ENCODE data around the gene CABP2. TPM values are rescaled to one million over a fixed set of nuclear protein-coding genes. Genes with fewer than 3 reads are reported as not detected.

Gene CABP2
- total and polyA plus RNA-seq, 2 donors from 2014 or later = not detected

DNA sequence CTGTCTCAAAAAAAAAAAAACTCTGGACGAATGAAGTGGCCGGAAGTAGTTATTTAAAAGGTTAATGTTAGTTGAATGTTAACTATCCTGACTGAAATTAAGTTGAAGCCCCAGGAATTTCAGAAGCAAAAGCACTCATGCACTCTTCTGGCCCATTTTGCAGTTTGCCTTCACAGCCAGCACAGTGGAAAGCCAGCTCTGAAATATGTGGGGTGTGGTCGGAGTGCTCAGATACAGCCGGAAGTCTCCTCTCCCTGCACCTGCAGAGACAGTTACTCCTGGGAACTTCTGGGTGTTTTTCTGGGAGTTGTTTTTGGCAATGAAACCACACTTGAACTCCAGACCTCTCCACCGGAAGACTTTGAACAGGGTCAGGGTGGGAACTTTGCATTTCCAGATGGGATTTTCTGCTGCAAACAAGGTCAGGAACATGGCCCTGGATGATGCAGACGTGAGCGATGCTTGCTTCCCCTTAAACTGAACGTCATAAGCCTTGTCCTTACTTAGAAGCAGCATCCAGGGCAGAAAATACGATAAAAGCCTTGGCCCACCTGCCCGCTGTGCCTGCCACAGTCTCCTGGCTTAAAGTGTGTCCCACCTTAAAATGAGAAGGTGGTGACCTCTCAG is 21.5 kb upstream of the CABP2 start:
- Histone ChIP-seq H3K9ac (ENCODE audit: low read length in 3 of 3) (peak overlapping the region in 1 of 3 donors; percentile 22), H3K27me3 (ENCODE audit: control insufficient read depth, insufficient read depth, low read length) (no peaks in the 10 kb centered on the region), H3K4me1 (ENCODE audit: control insufficient read depth in 2 of 3, insufficient read depth in 2 of 3, low read depth in 1 of 3, low read length in 3 of 3) (peaks cover 0 to 19% (median 11%) of the 10 kb centered on the region in 3 donors), H3K36me3 (ENCODE audit: control insufficient read depth in 2 of 3, insufficient read depth in 3 of 3, low read length in 3 of 3) (no peaks in the 10 kb centered on the region), H3K4me3 (ENCODE audit: low read length in 3 of 3) (peak overlapping the region in 2 of 3 donors; percentile 49 to 57), H3K9me3 (ENCODE audit: control insufficient read depth in 2 of 3, insufficient read depth in 1 of 3, low read length in 3 of 3) (no peaks in the 10 kb centered on the region), H3K27ac (ENCODE audit: low read depth in 2 of 2, low read length in 2 of 2) (peak overlapping the region; percentile 78 to 86)
- DNase-seq = peak in 2 of 5 donors; percentile 47 to 50
- intact Hi-C loops (cut with DNase I) = no loop called here
- TF ChIP-seq CTCF (IDR thresholded peaks at IDR 0.05; ENCODE audit: borderline replicate concordance, extremely low read depth, insufficient read depth) = no peak
- no peak for FAIRE-seq

DNA sequence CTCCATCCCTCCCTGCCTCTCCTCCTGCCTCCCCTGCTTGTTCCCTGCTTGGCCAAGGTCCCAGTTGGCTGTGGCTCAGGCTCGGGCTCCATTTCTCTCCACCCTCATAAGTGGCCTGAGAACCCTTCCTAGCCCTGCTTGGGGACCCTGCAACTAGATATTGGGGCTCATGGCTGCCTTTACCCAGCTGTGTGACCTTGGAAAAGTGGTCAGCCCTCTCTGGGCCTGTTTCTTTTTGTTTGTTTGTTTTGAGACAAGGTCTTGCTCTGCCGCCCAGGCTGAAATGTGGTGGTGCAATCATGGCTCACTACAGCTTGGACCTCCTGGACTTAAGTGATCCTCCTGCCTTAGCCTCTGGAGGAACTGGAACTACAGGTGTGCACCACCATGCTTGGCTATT is 20.3 kb upstream of the CABP2 start:
- intact Hi-C loops (cut with DNase I) = no loop called here
- Histone ChIP-seq H3K4me1 (ENCODE audit: control insufficient read depth in 2 of 3, insufficient read depth in 2 of 3, low read depth in 1 of 3, low read length in 3 of 3) (peaks cover 0 to 19% (median 11%) of the 10 kb centered on the region in 3 donors), H3K27me3 (ENCODE audit: control insufficient read depth, insufficient read depth, low read length) (no peaks in the 10 kb centered on the region), H3K27ac (ENCODE audit: low read depth in 2 of 2, low read length in 2 of 2) (no peak overlapping the region), H3K9me3 (ENCODE audit: control insufficient read depth in 2 of 3, insufficient read depth in 1 of 3, low read length in 3 of 3) (no peaks in the 10 kb centered on the region), H3K9ac (ENCODE audit: low read length in 3 of 3) (no peak overlapping the region), H3K36me3 (ENCODE audit: control insufficient read depth in 2 of 3, insufficient read depth in 3 of 3, low read length in 3 of 3) (no peaks in the 10 kb centered on the region), H3K4me3 (ENCODE audit: low read length in 3 of 3) (no peak overlapping the region)
- no peak for TF ChIP-seq CTCF (IDR thresholded peaks at IDR 0.05; ENCODE audit: borderline replicate concordance, extremely low read depth, insufficient read depth)
- FAIRE-seq = no peak
- no peak for DNase-seq

- H3K27ac ChIP-seq (ENCODE audit: low read depth in 2 of 2, low read length in 2 of 2) = no peak overlapping the region
- H3K9ac ChIP-seq (ENCODE audit: low read length in 3 of 3) = no peak overlapping the region
- no peak for DNase-seq
- H3K4me1 ChIP-seq (ENCODE audit: control insufficient read depth in 2 of 3, insufficient read depth in 2 of 3, low read depth in 1 of 3, low read length in 3 of 3) = peaks cover 0 to 19% (median 11%) of the 10 kb centered on the region in 3 donors
- no peak for TF ChIP-seq CTCF (IDR thresholded peaks at IDR 0.05; ENCODE audit: borderline replicate concordance, extremely low read depth, insufficient read depth)
- H3K27me3 ChIP-seq (ENCODE audit: control insufficient read depth, insufficient read depth, low read length) = no peaks in the 10 kb centered on the region
- intact Hi-C loops (cut with DNase I) = no loop called here
- no peak for FAIRE-seq
- no peak overlapping the region for H3K4me3 ChIP-seq (ENCODE audit: low read length in 3 of 3)
- H3K36me3 ChIP-seq (ENCODE audit: control insufficient read depth in 2 of 3, insufficient read depth in 3 of 3, low read length in 3 of 3) = no peaks in the 10 kb centered on the region
- H3K9me3 ChIP-seq (ENCODE audit: control insufficient read depth in 2 of 3, insufficient read depth in 1 of 3, low read length in 3 of 3) = no peaks in the 10 kb centered on the region
Observed at GRCh38 chr11:67542971-67543370, 19.7 kb upstream of the CABP2 start.

DNA sequence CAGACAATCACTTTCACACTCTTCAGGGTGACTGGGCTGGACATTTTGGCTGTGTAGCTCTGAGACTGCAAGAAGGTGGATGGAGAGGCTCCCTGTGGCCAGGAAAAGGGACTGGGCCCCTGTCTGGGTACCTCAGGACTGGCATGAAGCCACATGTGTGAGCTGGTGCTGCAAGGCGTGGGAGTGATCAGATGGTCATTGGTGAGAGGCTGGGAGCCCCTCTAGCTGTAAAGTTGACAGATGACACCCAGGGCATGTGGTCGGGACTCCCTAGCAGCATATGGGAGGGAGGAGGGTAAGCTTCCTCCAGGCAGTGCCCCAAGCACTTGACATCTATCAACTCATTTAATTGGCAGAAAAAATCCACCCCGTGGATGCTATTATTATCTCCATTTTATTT is 18.9 kb upstream of the CABP2 start:
- no peaks in the 10 kb centered on the region for H3K9me3 ChIP-seq (ENCODE audit: control insufficient read depth in 2 of 3, insufficient read depth in 1 of 3, low read length in 3 of 3)
- H3K4me3 ChIP-seq (ENCODE audit: low read length in 3 of 3) = no peak overlapping the region
- no peak overlapping the region for H3K9ac ChIP-seq (ENCODE audit: low read length in 3 of 3)
- H3K4me1 ChIP-seq (ENCODE audit: control insufficient read depth in 2 of 3, insufficient read depth in 2 of 3, low read depth in 1 of 3, low read length in 3 of 3) = peaks cover 0 to 19% (median 11%) of the 10 kb centered on the region in 3 donors
- DNase-seq (no peak), FAIRE-seq (no peak)
- no peak for TF ChIP-seq CTCF (IDR thresholded peaks at IDR 0.05; ENCODE audit: borderline replicate concordance, extremely low read depth, insufficient read depth)
- intact Hi-C loops (cut with DNase I) = no loop called here
- no peak overlapping the region for H3K27ac ChIP-seq (ENCODE audit: low read depth in 2 of 2, low read length in 2 of 2)
- H3K27me3 ChIP-seq (ENCODE audit: control insufficient read depth, insufficient read depth, low read length) = no peaks in the 10 kb centered on the region
- no peaks in the 10 kb centered on the region for H3K36me3 ChIP-seq (ENCODE audit: control insufficient read depth in 2 of 3, insufficient read depth in 3 of 3, low read length in 3 of 3)

Measured in kidney (tissue), 14 donors.